Stimulated activated effector memory CD8-positive, alpha-beta T cell treated with anti-CD3 and anti-CD28 coated beads, Interleukin-12 subunit alpha, Interleukin-12 subunit beta, amount 100 ng/mL, for 72 hours (primary cell): ENCODE results near the gene CSNK1G2.

Experiments used
- ATAC-seq: fragments of 150-1000 bp; cut with Tn5 transposase; 2 replicates; pipeline ENCODE4 v1.10.0; 2021
- DNase-seq, 2 donors: peaks; one replicate each; pipeline ENCODE4 v3.0.0; 2021 to 2022; ENCODE audit warnings: low spot score in 2 of 2
- H3K27ac Mint-ChIP-seq: one replicate; pipeline ENCODE4 v1.8.0; 2022; ENCODE audit warnings: mild to moderate bottlenecking, mixed read lengths
- H3K36me3 Mint-ChIP-seq: one replicate; pipeline ENCODE4 v1.8.0; 2022; ENCODE audit warnings: mild to moderate bottlenecking, mixed read lengths
- H3K4me1 Mint-ChIP-seq: one replicate; pipeline ENCODE4 v1.8.0; 2022; ENCODE audit warnings: mixed read lengths
- H3K4me3 Mint-ChIP-seq: one replicate; pipeline ENCODE4 v1.8.0; 2022; ENCODE audit warnings: mild to moderate bottlenecking, mixed read lengths
- H3K9me3 Mint-ChIP-seq: one replicate; pipeline ENCODE4 v1.8.0; 2022; ENCODE audit warnings: mixed read lengths

The CSNK1G2 gene

DNA sequence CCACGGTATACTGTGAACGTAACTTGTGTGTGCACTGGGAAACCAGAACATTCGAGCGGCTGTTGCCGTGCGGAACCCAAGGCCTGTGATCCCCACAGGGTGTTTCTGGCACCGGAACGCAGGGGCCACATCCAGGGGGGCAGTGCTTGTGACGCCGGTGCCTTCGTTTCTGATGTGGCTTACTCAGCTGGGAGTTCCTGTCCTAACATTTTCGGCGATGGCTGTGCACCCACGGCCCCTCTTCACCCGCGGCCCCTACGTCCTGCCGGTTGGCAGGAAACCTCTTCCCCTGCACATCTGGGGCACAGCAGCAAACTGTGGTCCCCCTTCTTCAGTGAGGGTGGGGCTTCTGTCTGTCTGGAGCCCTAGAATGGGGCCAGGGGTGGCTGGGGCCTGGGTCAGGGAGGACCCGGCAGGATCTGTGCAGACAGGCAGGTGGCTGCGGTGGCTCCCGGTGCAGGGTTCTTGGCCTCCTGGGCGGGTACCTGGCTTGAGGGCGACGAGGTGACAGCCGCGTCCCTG is 26.2 kb downstream of the CSNK1G2 start:
- ATAC-seq (peak; percentile 68), DNase-seq (no peak)
- Mint-ChIP-seq H3K36me3 (peaks cover 18% of the 10 kb centered on the region), H3K4me1 (peaks cover 22% of the 10 kb centered on the region), H3K9me3 (no peaks in the 10 kb centered on the region), H3K27ac (peak overlapping the region; percentile 77), H3K4me3 (peak overlapping the region; percentile 61)

DNA sequence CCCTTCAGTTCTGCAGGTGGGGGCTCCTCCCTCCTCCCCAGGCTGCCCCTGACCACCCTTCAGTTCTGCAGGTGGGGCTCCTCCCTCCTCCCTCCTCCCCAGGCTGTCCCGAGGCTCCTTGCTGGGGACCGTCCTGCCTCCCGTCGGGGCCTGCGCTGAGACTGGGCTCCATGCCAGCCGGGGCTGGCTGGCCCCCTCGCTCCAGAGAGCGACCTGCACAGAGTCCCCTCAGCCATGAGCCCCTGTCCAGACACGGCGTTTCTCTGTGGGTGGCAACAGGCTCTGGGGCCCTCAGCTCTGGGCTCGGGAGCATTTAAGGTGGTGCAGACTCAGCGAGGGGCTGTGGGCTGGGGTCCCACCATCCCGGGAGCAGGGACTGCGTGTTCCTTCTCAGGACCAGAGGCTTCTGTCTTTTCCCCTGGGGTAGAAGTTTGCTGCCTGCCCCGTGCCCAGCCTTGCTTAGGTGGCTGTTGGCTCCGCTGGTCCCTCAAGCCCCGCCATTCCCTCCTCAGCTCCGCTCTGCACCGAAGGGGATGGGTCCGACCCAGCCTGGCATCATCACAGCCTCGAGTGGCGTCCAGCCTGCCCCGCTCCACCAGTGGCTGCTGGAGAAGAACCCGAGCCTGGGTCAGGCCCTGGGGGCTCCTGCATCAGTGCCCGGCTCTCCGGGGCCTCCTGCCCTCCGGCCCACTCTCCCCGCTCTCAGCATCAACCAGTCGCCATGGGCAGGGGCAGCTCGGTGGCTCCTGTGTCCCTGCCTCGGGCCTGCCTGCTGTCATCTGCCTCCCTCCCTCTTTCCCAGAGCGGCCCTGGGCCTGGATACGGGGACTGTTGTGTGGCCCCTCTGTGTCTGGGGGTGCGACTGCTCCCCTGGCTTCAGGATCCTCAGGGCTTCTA is 27.6 kb downstream of the CSNK1G2 start:
- ATAC-seq: no peak
- Mint-ChIP-seq H3K4me3 (no peak overlapping the region), H3K4me1 (peaks cover 28% of the 10 kb centered on the region), H3K27ac (no peak overlapping the region), H3K9me3 (no peaks in the 10 kb centered on the region), H3K36me3 (peaks cover 18% of the 10 kb centered on the region)
- no peak for DNase-seq

DNA sequence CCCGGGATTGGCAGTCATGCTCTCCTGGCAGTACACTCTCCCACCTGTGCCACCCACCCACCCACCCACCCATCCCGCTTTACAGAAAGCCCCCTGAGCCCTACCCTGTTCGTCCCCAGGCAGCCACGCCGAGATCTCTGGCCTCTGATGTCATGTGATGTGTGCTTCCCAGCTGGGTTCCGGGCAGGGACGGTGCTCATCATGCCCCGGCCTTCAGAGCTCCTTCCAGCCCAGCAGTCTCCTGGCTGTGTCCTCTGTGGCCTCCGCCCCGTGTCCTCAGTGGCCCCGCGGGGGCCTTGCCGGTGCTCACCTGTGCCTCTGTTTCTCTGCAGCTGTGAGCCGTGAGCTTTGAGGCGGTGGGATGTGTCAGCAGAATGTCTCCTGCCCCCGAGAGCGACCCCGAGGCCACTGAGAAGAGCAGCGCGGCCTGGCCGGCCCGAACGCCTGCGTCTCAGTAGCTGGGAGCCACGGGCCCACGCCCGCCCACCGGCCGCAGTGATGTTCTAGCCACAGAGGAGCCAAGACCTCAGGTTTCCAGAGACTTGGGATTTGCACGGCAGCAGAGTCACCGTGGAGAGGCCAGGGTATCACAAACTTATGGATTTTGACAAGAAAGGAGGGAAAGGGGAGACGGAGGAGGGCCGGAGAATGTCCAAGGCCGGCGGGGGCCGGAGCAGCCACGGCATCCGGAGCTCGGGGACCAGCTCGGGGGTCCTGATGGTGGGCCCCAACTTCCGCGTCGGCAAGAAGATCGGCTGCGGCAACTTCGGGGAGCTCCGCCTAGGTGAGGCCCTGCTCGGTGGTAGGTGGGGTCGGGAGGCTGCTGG is 28.4 kb downstream of the CSNK1G2 start:
- no peak for ATAC-seq
- no peak overlapping the region for H3K27ac Mint-ChIP-seq
- no peaks in the 10 kb centered on the region for H3K9me3 Mint-ChIP-seq
- H3K4me3 Mint-ChIP-seq: no peak overlapping the region
- DNase-seq: no peak
- peaks cover 30% of the 10 kb centered on the region for H3K4me1 Mint-ChIP-seq
- peaks cover 18% of the 10 kb centered on the region for H3K36me3 Mint-ChIP-seq

DNA sequence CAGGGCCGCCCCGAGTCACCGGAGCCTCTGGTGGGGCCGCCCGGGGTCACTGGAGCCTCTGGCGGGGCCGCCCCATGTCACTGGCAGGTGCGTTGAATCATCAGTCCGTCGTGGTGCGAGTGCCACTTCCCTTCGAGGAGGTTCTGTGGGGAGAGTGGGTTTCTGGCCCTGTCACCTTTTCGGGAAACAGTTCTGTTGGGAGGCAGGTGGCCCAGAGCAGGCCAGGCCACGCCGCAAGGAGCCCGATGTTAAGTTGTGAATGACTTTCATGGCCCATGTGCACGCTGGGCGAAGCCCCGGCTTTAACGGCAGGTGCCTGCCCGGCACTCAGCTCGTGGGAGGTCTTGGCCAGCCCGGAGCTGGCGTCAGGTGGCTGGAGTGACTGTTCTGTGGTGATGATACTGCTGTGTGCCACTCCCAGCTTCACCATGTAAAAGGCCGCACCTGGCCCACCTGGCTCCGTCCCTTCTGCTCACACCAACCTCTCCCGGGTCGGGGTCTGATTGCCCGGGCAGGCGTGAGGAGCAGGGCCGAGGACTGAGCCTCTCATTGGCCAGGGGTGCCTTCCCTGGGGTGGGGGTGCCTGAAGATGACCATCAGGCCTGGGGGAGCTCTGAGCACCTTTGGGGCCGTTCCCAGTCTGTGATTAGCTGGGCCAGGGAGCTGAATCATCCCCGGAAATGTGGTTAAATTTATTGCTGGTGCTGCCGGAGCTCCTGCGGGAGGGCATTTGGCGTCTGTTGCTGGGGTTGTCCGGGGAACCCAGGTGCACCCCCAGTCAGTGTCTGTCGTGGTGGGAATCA is 29.2 kb downstream of the CSNK1G2 start:
- no peak overlapping the region for H3K4me3 Mint-ChIP-seq
- peaks cover 22% of the 10 kb centered on the region for H3K36me3 Mint-ChIP-seq
- H3K9me3 Mint-ChIP-seq: no peaks in the 10 kb centered on the region
- H3K4me1 Mint-ChIP-seq: peaks cover 30% of the 10 kb centered on the region
- ATAC-seq (no peak), DNase-seq (no peak)
- no peak overlapping the region for H3K27ac Mint-ChIP-seq

DNA sequence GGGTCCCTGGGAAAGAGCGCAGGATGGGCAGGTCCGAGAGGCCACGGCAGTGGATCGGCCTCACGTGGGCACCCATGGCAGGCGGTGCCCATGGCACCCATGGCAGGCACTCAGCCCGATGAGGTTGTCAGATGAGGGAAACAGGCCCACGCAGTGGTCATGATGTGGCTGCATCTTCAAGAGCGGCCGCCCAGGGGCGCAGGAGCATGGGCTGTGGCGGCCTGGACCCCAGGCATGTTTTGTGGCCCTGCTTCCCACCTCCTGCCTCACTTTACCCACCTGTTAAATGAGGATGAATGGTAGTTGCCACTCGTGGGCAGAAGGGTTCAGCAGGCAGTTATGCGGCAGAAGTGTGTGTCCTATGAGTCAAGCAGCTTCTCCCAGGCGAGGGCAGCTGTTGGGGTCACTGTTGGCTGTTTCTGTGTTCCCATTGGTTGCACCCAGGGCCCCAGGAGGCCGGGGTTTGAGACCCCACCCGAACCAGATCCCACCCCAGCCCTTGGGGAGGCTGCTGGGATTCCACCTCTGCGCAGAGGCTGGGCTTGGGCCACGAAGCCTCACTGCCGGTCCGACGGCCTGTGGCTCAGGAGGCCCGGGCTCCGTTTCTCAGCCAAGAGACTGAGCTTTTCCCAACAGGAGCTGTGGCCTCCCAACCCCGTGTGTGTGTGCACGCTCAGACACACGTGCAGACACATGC is 30.0 kb downstream of the CSNK1G2 start:
- Mint-ChIP-seq H3K4me1 (peaks cover 28% of the 10 kb centered on the region), H3K4me3 (no peak overlapping the region), H3K36me3 (peaks cover 26% of the 10 kb centered on the region), H3K27ac (no peak overlapping the region), H3K9me3 (no peaks in the 10 kb centered on the region)
- ATAC-seq (no peak), DNase-seq (no peak)

DNA sequence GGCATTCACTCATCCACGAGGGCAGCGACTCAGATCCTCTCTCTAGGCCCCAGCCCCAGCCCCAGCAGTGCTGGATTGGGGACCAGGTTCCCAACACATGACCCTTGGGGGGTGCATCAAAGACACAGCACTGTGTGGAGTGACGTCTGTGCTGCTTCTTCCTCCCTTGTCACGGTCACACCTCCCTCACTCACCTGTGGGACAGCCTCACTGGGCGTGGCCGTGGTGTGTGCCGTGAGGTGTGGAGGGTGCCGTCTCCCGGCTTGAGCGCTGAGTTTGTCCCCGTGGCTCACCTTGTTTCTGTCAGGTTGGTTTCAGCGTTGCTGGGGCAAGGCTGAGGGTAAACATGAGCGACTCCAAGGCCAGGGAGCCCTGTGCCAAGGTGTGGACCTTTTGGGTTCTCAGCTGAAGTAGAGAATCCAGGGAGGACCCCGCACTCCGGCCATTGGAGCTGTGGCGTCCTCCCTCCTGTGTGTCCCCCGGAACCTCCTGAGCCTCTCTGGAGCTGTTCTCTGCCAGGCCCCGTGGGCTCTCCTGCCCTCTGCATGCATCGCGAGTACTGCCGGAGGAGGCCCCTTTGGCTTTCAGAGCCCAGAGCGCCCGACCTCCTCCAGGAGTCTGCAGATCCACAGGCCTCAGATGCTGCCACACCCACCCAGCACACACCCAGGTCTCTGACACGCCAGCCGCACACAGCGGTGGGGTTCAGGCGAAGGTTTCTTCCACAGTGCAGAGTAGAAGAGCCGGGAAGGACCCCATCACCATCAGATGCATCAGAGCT is 33.6 kb downstream of the CSNK1G2 start:
- ATAC-seq: no peak

DNA sequence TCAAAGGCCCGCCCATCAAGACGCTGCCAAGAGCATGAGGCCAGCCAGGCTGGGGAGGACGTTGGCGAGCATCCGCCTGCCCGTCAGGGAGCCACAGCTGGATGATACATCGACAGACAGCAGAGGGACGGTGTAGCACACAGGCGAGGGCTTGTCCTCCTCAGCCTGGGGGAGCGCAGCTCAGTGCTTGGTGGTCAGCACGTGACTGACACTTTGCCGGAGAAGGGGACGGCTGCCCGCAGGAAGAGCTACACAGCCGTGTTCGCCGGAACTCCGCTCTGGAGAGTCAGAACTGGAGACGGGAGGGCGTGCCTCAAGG is 34.1 kb downstream of the CSNK1G2 start:
- ATAC-seq (no peak), DNase-seq (no peak)
- no peaks in the 10 kb centered on the region for H3K9me3 Mint-ChIP-seq
- peaks cover 10% of the 10 kb centered on the region for H3K4me1 Mint-ChIP-seq
- H3K36me3 Mint-ChIP-seq: peaks cover 43% of the 10 kb centered on the region
- no peak overlapping the region for H3K27ac Mint-ChIP-seq
- H3K4me3 Mint-ChIP-seq: no peak overlapping the region

More for the DNA sequence above, 33.6 kb downstream of the CSNK1G2 start:
- no peak for DNase-seq
- no peak overlapping the region for H3K27ac Mint-ChIP-seq
- H3K9me3 Mint-ChIP-seq: no peaks in the 10 kb centered on the region
- peaks cover 11% of the 10 kb centered on the region for H3K4me1 Mint-ChIP-seq
- peaks cover 38% of the 10 kb centered on the region for H3K36me3 Mint-ChIP-seq
- no peak overlapping the region for H3K4me3 Mint-ChIP-seq

DNA sequence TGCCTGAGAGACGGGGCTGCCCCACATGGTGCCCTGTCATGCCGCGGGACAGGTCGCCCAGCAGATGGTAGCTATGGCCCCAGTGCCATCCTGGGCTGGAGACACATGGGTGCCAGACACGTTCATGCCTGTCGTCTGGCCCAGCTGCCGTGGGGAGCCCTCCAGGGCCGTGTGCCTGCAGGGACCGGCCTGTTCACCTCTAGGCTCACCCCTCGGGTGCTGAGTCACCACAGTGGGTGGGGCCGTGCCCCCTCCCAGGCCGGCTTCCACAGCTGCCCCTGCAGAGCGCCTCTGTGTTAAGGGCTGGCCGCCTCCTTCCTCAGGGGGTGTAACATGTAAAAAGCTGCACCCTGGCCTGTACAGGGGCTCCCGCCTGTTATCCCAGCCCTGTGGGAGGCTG is 36.1 kb downstream of the CSNK1G2 start:
- peaks cover 10% of the 10 kb centered on the region for H3K4me1 Mint-ChIP-seq
- H3K27ac Mint-ChIP-seq: no peak overlapping the region
- no peak overlapping the region for H3K4me3 Mint-ChIP-seq
- peaks cover 57% of the 10 kb centered on the region for H3K36me3 Mint-ChIP-seq
- no peaks in the 10 kb centered on the region for H3K9me3 Mint-ChIP-seq
- DNase-seq (no peak), ATAC-seq (no peak)

DNA sequence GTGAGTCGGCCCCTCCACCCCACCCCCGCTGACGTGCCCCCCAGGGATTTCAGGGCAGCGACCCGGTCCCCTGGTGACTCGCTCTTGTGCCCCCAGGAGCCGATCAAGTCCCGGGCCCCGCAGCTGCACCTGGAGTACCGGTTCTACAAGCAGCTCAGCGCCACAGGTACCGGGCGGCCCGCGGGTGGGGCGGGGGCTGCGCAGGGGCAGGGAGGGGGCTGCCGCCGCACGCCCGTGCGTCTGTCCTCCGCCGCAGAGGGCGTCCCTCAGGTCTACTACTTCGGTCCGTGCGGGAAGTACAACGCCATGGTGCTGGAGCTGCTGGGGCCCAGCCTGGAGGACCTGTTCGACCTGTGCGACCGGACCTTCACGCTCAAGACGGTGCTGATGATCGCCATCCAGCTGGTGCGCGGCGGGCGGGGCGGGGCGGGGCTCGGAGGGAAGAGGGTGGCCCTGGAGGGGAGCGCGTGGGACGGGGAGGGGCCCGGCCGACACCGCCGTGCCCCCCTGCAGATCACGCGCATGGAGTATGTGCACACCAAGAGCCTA is 37.4 kb downstream of the CSNK1G2 start:
- H3K36me3 Mint-ChIP-seq: peaks cover 70% of the 10 kb centered on the region
- DNase-seq (no peak), ATAC-seq (no peak)
- H3K4me1 Mint-ChIP-seq: peaks cover 6% of the 10 kb centered on the region
- no peak overlapping the region for H3K4me3 Mint-ChIP-seq
- no peak overlapping the region for H3K27ac Mint-ChIP-seq
- H3K9me3 Mint-ChIP-seq: no peaks in the 10 kb centered on the region

DNA sequence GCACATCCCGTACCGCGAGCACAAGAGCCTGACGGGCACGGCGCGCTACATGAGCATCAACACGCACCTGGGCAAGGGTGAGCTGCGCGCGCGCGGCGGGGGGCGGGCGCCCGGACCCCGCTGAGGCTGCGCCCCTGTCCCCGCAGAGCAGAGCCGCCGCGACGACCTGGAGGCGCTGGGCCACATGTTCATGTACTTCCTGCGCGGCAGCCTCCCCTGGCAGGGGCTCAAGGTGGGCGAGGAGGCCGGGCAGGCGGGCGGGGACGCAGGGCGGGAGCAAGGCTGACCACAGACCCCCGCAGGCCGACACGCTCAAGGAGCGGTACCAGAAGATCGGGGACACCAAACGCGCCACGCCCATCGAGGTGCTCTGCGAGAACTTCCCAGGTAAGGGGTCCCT is 38.0 kb downstream of the CSNK1G2 start:
- Mint-ChIP-seq H3K9me3 (no peaks in the 10 kb centered on the region), H3K4me3 (no peak overlapping the region), H3K27ac (no peak overlapping the region), H3K4me1 (peaks cover 5% of the 10 kb centered on the region), H3K36me3 (peaks cover 76% of the 10 kb centered on the region)
- DNase-seq: no peak
- ATAC-seq: no peak

DNA sequence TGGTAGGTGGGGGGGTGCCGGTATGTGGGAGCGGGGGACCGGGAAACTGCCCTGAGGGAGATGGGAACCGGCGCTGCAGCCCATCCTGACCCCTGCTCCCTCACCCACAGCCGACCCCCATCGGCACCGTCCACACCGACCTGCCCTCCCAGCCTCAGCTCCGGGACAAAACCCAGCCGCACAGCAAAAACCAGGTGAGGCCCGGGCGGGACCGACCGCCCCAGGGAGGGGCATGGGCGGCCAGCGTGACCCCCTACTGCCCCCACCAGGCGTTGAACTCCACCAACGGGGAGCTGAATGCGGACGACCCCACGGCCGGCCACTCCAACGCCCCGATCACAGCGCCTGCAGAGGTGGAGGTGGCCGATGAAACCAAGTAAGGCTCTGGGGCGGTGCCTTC is 38.7 kb downstream of the CSNK1G2 start:
- Mint-ChIP-seq H3K27ac (no peak overlapping the region), H3K4me3 (no peak overlapping the region), H3K4me1 (peaks cover 5% of the 10 kb centered on the region), H3K36me3 (peaks cover 83% of the 10 kb centered on the region), H3K9me3 (no peaks in the 10 kb centered on the region)
- ATAC-seq (no peak), DNase-seq (no peak)

DNA sequence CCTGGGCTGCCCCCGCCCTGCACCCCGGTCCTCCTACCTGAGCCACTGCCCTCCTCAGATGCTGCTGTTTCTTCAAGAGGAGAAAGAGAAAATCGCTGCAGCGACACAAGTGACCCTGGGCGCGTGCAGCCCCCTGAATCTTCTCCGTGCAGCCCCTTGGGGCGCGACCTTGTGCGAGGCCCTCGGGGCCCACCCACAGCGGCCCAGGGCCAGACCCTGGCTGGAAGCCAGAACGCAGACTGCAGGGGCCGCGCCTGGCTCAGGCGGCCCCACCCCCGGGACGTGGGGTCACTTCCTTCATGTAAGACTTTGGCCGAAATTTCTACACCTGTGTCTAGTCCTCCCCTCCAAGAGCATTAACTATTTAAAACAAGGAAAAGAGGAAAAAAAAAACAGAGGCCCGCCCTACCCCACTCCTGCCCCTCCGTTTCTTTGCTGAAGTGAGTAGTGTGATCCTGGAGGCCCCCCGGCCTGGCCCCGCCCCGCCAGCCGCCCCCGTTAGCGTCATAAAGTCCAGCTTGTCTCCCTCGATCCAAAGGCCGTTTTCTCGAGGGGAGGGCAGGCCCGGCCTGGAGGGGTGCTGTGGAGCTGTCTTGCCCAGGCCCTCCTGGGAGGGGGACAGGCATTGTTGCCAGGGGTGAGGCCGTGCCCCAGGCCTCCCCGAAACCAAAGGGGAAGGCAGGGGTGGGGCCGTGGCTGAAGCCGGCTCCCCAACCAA is 39.3 kb downstream of the CSNK1G2 start:
- no peak for ATAC-seq
- peaks cover 84% of the 10 kb centered on the region for H3K36me3 Mint-ChIP-seq
- no peak overlapping the region for H3K27ac Mint-ChIP-seq
- no peaks in the 10 kb centered on the region for H3K9me3 Mint-ChIP-seq
- no peak overlapping the region for H3K4me3 Mint-ChIP-seq
- no peak for DNase-seq
- peaks cover 5% of the 10 kb centered on the region for H3K4me1 Mint-ChIP-seq

DNA sequence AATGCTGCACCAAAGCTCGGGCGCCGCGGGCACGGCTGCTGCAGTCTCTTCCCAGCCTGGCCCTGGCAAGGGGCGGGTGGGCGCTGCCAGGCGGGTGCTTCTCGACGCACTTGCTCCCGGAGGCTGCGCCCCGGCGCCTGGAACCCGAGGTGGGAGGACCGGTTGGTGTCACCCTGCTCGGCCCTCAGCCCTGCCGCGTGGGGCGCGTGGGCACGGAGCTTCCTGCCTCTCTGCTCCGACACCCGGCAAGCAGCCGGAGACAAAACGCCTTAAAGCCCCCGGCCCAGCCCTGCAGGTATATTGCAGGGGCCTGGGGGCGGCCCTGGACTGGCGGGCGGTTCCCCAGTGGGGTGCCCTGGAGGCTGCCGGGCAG is 39.8 kb downstream of the CSNK1G2 start:
- DNase-seq: no peak
- no peak overlapping the region for H3K27ac Mint-ChIP-seq
- no peaks in the 10 kb centered on the region for H3K9me3 Mint-ChIP-seq
- H3K4me1 Mint-ChIP-seq: peaks cover 5% of the 10 kb centered on the region
- H3K36me3 Mint-ChIP-seq: peaks cover 84% of the 10 kb centered on the region
- H3K4me3 Mint-ChIP-seq: no peak overlapping the region
- no peak for ATAC-seq
